A673 (cell line): ENCODE measurements around the gene ZNF528. TPM values are rescaled to one million over a fixed set of nuclear protein-coding genes. Genes with fewer than 3 reads are reported as not detected.

ENCODE experiments used
- Bru-seq: library from RNA; stranded (reverse); fragments of 400-500 nt; gene quantifications from one replicate; lab custom pipeline; 2021; lab: Mats Ljungman, UMichigan
- BruChase-seq, 2 experiments: library from RNA; stranded (reverse); fragments of 400-500 nt; gene quantifications; one replicate each; lab custom pipeline; 2021; lab: Mats Ljungman, UMichigan
- BruUV-seq: library from RNA; stranded (reverse); fragments of 400-500 nt; replicated peaks from 2 replicates; lab custom pipeline; 2021; lab: Mats Ljungman, UMichigan
- CTCF ChIA-PET: fragments of 300-600 bp; sonication (Branson Sonifier 250); formaldehyde crosslinking; loops from one replicate; lab custom pipeline; 2022; ENCODE audit warnings: antibody characterized with exemption; lab: Charles Lee
- POLR2A ChIA-PET: fragments of 300-600 bp; sonication (Branson Sonifier 250); formaldehyde crosslinking; loops from one replicate; lab custom pipeline; 2022; ENCODE audit warnings: antibody characterized with exemption; ENCODE audit not compliant: low non-redundant PET; lab: Charles Lee
- DNase-seq: peaks from one replicate; pipeline ENCODE4 v3.0.0-alpha.2; 2015; ENCODE audit warnings: low spot score
- H3K27ac ChIP-seq: fragments of 200-600 bp; sonication (generic); 2 replicates; pipeline ENCODE4 v1.5.1; 2016; ENCODE audit warnings: mixed run types, low read depth, mild to moderate bottlenecking, mixed read lengths, antibody characterized with exemption, low read length; ENCODE audit not compliant: poor library complexity, severe bottlenecking
- H3K27me3 ChIP-seq: fragments of 200-600 bp; sonication (generic); replicated peaks from 2 replicates; pipeline ENCODE4 v1.6.1; 2017; ENCODE audit warnings: mixed run types, low read depth, mild to moderate bottlenecking, mixed read lengths, antibody characterized with exemption, low read length; ENCODE audit not compliant: insufficient read depth, poor library complexity
- H3K36me3 ChIP-seq: fragments of 200-600 bp; sonication (generic); 2 replicates; pipeline ENCODE4 v1.6.1; 2016; ENCODE audit warnings: mixed run types, mild to moderate bottlenecking, mixed read lengths, antibody characterized with exemption, low read length; ENCODE audit not compliant: insufficient read depth, poor library complexity, severe bottlenecking
- H3K4me1 ChIP-seq: fragments of 200-600 bp; sonication (generic); 2 replicates; pipeline ENCODE4 v1.6.1; 2017; ENCODE audit warnings: mixed run types, mild to moderate bottlenecking, mixed read lengths, antibody characterized with exemption, low read length; ENCODE audit not compliant: insufficient read depth, poor library complexity, severe bottlenecking
- H3K4me3 ChIP-seq: fragments of 200-600 bp; sonication (generic); 2 replicates; pipeline ENCODE4 v1.5.1; 2016; ENCODE audit warnings: low read depth, mixed run types, mild to moderate bottlenecking, mixed read lengths, low read length; ENCODE audit not compliant: poor library complexity, severe bottlenecking
- H3K9me3 ChIP-seq: fragments of 200-600 bp; sonication (generic); 2 replicates; pipeline ENCODE4 v1.6.1; 2016; ENCODE audit warnings: mixed run types, low read depth, mild to moderate bottlenecking, mixed read lengths, antibody characterized with exemption, low read length; ENCODE audit not compliant: poor library complexity, severe bottlenecking
- EZH2 ChIP-seq: fragments of 200-600 bp; sonication (generic); IDR thresholded peaks from 2 replicates; pipeline ENCODE4 v1.6.1; 2017; ENCODE audit warnings: borderline replicate concordance, low read depth, mild to moderate bottlenecking, mixed read lengths, antibody characterized with exemption, low read length; ENCODE audit not compliant: poor library complexity, severe bottlenecking
- intact Hi-C: fragments of 100-400 bp; cut with micrococcal nuclease; formaldehyde crosslinking; loops from one replicate; pipeline ENCODE4 v1.10.0; 2022; ENCODE audit not compliant: unreplicated experiment
- long read RNA-seq: library from polyadenylated mRNA; stranded (forward); transcript quantifications from one replicate; pipeline ENCODE4 v2.0.0, GENCODE V29; 2022
- total RNA-seq: library from RNA; stranded (reverse); gene quantifications from 2 replicates; pipeline ENCODE4 v1.2.3, GENCODE V29; 2021
- TF ChIP-seq, protein P1 (sequence below): fragments of 300-800, 200-600 bp; sonication (generic); conservative IDR thresholded peaks from 2 replicates; pipeline ENCODE4 v1.5.1; 2017; ENCODE audit warnings: low read depth, mild to moderate bottlenecking, antibody characterized with exemption, low read length, moderate library complexity, mixed read lengths

The ZNF528 gene
- 2.4 and 4.3 TPM in 2 replicates for total RNA-seq
- Bru-seq, nascent RNA = percentile 40 among the genes with signal in this experiment
- percentile 44 among the genes with signal in this experiment for BruChase-seq, experiment 1, labeled RNA remaining after a 2-hour chase
- BruChase-seq, experiment 2, labeled RNA remaining after a 6-hour chase = percentile 43 among the genes with signal in this experiment
- long read RNA-seq, full-length matches to known transcripts = 1 of 4 reads
- long read RNA-seq, partial matches to known transcripts = 1 of 4 reads
- long read RNA-seq, other reads (novel, unspliced or antisense) = 2 of 4 reads

DNA sequence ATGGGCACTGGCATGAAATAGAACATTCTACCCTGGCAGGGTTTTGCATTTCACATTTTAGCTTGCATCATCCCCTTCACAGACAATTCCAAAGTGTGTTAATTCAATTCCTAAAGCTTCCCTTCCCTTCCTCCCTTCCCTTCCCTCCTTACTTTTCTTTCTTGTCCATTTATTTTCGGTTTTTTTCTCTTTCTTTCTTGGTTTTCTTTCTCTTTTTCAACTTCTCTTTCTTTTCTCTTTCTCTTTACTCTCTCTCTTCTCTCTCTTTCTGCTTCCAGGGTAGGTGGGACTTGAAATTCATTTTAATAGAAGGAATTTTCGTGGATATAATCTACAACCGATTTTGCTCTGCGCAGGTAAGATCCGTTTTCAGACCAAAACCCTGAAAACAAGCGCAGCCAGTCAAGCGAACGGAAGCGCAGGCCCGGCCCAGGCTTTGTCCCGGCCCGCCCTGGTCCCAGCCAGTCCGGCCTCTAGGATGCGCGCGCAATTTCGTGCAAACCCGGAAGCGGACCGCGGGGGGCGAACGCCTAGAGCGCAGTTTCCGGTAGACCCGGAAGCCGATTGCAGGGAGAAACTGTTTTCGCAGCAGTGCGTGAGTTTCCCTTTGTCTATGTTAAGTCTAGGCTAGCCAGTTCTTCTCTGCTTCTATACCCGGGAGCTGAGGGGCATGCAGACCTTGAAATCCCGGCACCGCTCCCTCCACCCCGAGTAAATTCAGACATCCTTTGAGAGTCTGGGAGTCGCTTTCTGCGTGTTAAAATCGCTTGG lies at the start of gene ZNF528:
Gene ZNF528 (plus strand): TSS at position 540 of the 771 bp plus-strand sequence. CDS start 4,165 bp downstream, outside the sequence.
- no peaks in the 10 kb centered on the region for H3K36me3 ChIP-seq
- CTCF ChIA-PET = no interaction called here
- POLR2A ChIA-PET = no interaction called here
- TF ChIP-seq, protein P1, sequence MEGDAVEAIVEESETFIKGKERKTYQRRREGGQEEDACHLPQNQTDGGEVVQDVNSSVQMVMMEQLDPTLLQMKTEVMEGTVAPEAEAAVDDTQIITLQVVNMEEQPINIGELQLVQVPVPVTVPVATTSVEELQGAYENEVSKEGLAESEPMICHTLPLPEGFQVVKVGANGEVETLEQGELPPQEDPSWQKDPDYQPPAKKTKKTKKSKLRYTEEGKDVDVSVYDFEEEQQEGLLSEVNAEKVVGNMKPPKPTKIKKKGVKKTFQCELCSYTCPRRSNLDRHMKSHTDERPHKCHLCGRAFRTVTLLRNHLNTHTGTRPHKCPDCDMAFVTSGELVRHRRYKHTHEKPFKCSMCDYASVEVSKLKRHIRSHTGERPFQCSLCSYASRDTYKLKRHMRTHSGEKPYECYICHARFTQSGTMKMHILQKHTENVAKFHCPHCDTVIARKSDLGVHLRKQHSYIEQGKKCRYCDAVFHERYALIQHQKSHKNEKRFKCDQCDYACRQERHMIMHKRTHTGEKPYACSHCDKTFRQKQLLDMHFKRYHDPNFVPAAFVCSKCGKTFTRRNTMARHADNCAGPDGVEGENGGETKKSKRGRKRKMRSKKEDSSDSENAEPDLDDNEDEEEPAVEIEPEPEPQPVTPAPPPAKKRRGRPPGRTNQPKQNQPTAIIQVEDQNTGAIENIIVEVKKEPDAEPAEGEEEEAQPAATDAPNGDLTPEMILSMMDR = no peak
- TF ChIP-seq EZH2 = no peak
- intact Hi-C loops = no loop called here
- no peak within 1 kb of the TSS for H3K27ac ChIP-seq
- DNase-seq = peak; percentile 83
- peak within 1 kb of the TSS; percentile 40 for H3K4me3 ChIP-seq
- H3K27me3 ChIP-seq = no peaks in the 10 kb centered on the region
- peaks cover 27% of the 10 kb centered on the region for H3K9me3 ChIP-seq
- no peaks in the 10 kb centered on the region for H3K4me1 ChIP-seq
- BruUV-seq = no TSS peak

DNA sequence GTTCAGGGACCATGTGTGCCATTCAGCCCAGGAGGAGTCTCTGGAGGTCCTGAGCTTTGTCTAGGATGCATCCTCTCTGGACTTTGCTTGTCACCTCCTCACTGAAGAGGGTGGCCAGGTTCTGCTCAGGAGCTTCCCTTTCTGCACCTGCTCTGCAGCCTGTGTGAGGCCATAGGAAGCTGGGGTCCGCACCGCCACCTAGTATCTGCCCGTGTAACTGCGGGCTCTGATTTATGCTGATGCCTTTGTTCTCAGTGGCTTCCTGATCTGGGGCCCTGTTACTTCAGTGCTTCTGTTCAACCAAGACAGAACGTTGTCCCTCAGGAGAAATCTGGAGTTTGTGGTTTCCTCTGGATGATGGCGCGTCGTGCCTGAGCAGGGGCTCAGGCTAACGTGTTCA lies 46.1 kb upstream of the ZNF528 start:
- TF ChIP-seq, protein P1 = no peak
- TF ChIP-seq EZH2 = no peak
- no TSS peak for BruUV-seq

DNA sequence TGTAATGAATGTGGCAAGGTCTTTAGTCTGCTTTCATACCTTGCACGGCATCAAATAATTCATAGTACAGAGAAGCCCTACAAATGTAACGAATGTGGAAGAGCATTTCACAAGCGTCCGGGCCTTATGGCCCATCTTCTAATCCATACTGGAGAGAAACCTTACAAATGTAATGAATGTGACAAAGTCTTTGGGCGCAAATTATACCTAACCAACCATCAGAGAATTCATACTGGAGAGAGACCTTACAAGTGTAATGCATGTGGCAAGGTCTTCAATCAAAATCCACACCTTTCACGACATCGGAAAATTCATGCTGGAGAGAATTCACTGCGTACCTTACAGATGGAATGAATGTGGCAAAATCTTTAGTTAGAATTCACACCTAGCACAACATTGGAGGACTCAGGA lies 31.2 kb upstream of the ZNF528 start:
- Histone ChIP-seq H3K4me3 (no peak overlapping the region), H3K4me1 (no peaks in the 10 kb centered on the region), H3K27me3 (no peaks in the 10 kb centered on the region), H3K36me3 (no peaks in the 10 kb centered on the region), H3K9me3 (peaks cover 61% of the 10 kb centered on the region), H3K27ac (no peak overlapping the region)
- no peak for TF ChIP-seq EZH2
- TF ChIP-seq, protein P1 = no peak
- BruUV-seq = no TSS peak
- CTCF ChIA-PET = no interaction called here
- intact Hi-C loops = no loop called here
- POLR2A ChIA-PET = no interaction called here
- no peak for DNase-seq

More for the DNA sequence above, 46.1 kb upstream of the ZNF528 start:
- no peaks in the 10 kb centered on the region for H3K4me1 ChIP-seq
- no peak overlapping the region for H3K4me3 ChIP-seq
- ChIA-PET CTCF (no interaction called here), POLR2A (no interaction called here)
- no peak for DNase-seq
- intact Hi-C loops = no loop called here
- no peaks in the 10 kb centered on the region for H3K9me3 ChIP-seq
- H3K27ac ChIP-seq = no peak overlapping the region
- no peaks in the 10 kb centered on the region for H3K36me3 ChIP-seq
- H3K27me3 ChIP-seq = no peaks in the 10 kb centered on the region
